Posterior vena cava (tissue), 2 donors: ENCODE data around the gene ZMAT3. TPM values are rescaled to one million over a fixed set of nuclear protein-coding genes. Genes with fewer than 3 reads are reported as not detected.

ENCODE experiments used
- DNase-seq: peaks from one replicate; pipeline ENCODE4 v3.0.0-alpha.2; 2020; ENCODE audit warnings: low spot score
- intact Hi-C, 2 donors: fragments of 100-400 bp; cut with DNase I; formaldehyde crosslinking; loops; one replicate each; pipeline versions ENCODE4 v1.14.1 to v1.14.2; 2022 to 2023
- total RNA-seq, 2 donors: library from RNA; stranded (reverse); fragmentation: NEBNext Ultra II Directional; extraction: Animal tissue kit (Norgen Biotek cat#: 25700); gene quantifications; one replicate each; pipeline ENCODE4 v1.2.1, GENCODE V29; 2021
- donor health status: DM: yes; HTN: yes; CAD: no.
- donor health status: DM: yes; HTN: yes; CAD: no.

Gene ZMAT3
- total RNA-seq, 2 donors from 2014 or later, result 27.9 to 28.4 TPM

DNA sequence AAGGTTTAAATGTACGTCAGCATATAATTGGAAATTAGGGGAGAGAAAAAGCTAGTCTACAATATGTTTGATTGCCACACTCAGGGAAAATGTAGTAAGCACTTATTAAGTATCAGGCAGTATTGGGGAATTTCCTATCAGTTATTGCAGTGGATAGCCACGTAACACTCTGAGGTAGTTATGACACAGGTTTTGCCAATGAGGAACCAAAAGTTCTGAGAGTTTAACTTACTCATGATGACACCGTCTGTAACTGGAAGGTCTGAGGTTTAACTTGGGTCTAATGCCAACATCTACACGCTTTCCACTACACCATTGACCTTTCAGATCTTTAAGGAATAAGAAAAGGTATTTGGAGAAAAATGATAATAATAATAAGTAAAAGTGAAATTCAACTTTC lies 89.5 kb downstream of the ZMAT3 start:
- intact Hi-C loops, result no loop called here
- no peak for DNase-seq

- intact Hi-C loops, result no loop called here
- DNase-seq, result no peak
Observed at GRCh38 chr3:178975320-178975719, 96.3 kb downstream of the ZMAT3 start.

DNA sequence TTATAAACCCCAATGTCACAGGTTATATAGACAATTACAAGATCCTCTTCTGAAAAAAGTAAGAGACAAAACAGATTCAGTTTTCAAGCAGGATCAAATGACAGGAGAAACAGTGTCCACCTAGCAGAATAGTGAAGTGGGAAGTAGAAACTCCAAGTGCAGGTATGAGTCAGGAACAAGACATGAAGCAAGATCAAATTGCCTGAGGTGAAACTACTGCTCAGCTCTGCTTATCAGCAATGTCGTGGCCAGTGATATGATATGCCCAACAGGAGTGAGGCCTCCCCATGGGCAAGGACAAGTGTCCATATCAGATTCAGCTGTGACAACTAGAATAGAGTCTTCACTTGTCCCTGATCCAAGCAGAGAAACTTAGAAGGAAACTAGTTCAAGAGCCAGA lies 100.0 kb downstream of the ZMAT3 start:
- no peak for DNase-seq
- intact Hi-C loops, result no loop called here

GRCh38 chr3:178969004-178969700 lies 102.5 kb downstream of the ZMAT3 start:
- no peak for DNase-seq
- intact Hi-C loops, result loop anchor here (5.0 to 10.0 kb wide), 2 partner anchors 532 to 534 kb away; no protein-coding TSS in a partner anchor

Other genes starting within 250 kb of the ZMAT3 start
- gene PIK3CA, start 76.5 kb upstream of the ZMAT3 start, total RNA-seq, result 10 to 100 TPM; 34.9 to 46.9 TPM
- gene KCNMB3, start 179.3 kb upstream of the ZMAT3 start, total RNA-seq, result 1 to 10 TPM; 2.7 to 3.1 TPM